GM19023 (cell line): ENCODE data around the gene XPO4.

Experiments used
- ATAC-seq: cut with Tn5 transposase; IDR thresholded peaks from one replicate; pipeline ENCODE4 v1.9.1; 2021; ENCODE audit warnings: mild to moderate bottlenecking, moderate library complexity; ENCODE audit not compliant: unreplicated experiment

Gene XPO4

GRCh38 chr13:20729633-20730585 lies 172.6 kb downstream of the XPO4 start:
- no peak for ATAC-seq

DNA sequence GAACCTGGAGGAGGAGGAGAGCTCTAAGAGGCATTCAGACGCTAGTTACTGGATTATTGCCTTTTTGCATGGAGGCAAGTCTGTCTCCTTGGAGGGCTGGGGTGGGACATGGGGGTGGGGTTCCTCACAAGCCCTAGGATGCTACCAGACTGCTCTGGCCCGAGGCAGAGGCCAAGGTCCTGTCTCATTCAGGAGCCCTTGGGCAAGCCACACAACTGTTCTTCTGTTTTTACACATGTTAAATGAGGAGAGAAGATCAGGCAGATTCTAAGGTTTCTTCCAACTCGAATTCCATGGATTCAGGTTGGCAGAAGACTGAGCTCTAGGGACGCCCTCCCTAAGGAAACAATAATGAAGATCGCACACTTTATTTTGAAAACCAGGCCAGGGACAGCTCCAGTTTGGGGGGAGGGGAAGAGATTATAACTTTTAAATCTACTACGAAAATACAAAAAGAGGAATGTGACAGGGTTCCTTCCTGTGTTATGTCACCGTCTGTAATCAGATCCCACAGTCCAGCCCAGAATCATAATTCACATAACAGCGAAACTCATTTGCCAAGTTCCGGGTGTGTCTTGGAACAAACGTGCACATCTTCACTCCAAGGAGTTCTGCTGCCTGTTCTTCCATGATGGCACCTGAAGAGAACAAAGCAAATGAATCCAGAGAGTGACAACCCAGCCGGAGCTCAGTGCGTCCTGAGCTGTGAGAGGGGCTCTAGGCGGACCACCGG lies 173.8 kb downstream of the XPO4 start:
- no peak for ATAC-seq

GRCh38 chr13:20727856-20728255 lies 174.7 kb downstream of the XPO4 start:
- ATAC-seq: no peak
